ENCODE data around the gene B4GALT1.

- TF ChIP-seq CTCF (IDR thresholded peaks at IDR 0.05), result no peak
- TF ChIP-seq POLR2A (IDR thresholded peaks at IDR 0.05), result no peak
- no peak for TF ChIP-seq POLR2AphosphoS5 (IDR thresholded peaks at IDR 0.05)
- no peak for TF ChIP-seq EP300 (IDR thresholded peaks at IDR 0.05)
Observed at GRCh38 chr9:33161589-33162132, 5.5 kb downstream of the B4GALT1 start.

Data from sigmoid colon (tissue), 4 donors.